Activated naive CD4-positive, alpha-beta T cell treated with anti-CD3 and anti-CD28 coated beads for 36 hours (primary cell): Measurements from ENCODE around the gene DLG4. TPM values are rescaled to one million over a fixed set of nuclear protein-coding genes. Genes with fewer than 3 reads are reported as not detected.
A peak's percentile ranks its signal among the peaks of the same experiment; 100 is the strongest.

ENCODE experiments used
- CTCF ChIA-PET: fragments of 350-600 bp; sonication (Branson Sonifier 250); formaldehyde crosslinking; loops from one replicate; lab custom pipeline; 2021; ENCODE audit warnings: antibody characterized with exemption; lab: Charles Lee
- DNase-seq: peaks from one replicate; pipeline ENCODE4 v3.0.0-alpha.2; 2020
- H3K27ac Mint-ChIP-seq: one replicate; pipeline ENCODE4 v1.8.0; 2021; ENCODE audit warnings: mild to moderate bottlenecking, mixed read lengths
- H3K27me3 Mint-ChIP-seq: one replicate; pipeline ENCODE4 v1.8.0; 2021; ENCODE audit warnings: low read depth, mixed read lengths
- H3K36me3 Mint-ChIP-seq: one replicate; pipeline ENCODE4 v1.8.0; 2021; ENCODE audit warnings: low read depth, mixed read lengths
- H3K4me1 Mint-ChIP-seq: one replicate; pipeline ENCODE4 v1.8.0; 2021; ENCODE audit warnings: low read depth, mixed read lengths
- H3K4me3 Mint-ChIP-seq: one replicate; pipeline ENCODE4 v1.8.0; 2021; ENCODE audit warnings: mild to moderate bottlenecking, moderate library complexity, mixed read lengths
- H3K9me3 Mint-ChIP-seq: one replicate; pipeline ENCODE4 v1.8.0; 2021; ENCODE audit warnings: mixed read lengths
- intact Hi-C: fragments of 100-400 bp; cut with micrococcal nuclease; formaldehyde crosslinking; loops from one replicate; pipeline ENCODE4 v1.15.1; 2023
- microRNA-seq: library from miRNA; unstranded; fragments of <30 nt; microRNA quantifications from one replicate; pipeline ENCODE4 v1.2.0, GENCODE V29; 2022; ENCODE audit warnings: borderline microRNAs expressed, borderline replicate concordance
- total RNA-seq, 2 experiments: library from RNA; stranded (reverse); gene quantifications; one replicate each; pipeline ENCODE4 v1.2.3, GENCODE V29; 2021

DLG4 gene
- total RNA-seq, 2 experiments from 2014 or later: 13.6 to 13.8 TPM

GRCh38 chr17:7156342-7156940 is 63.2 kb downstream of the DLG4 start:
- no peaks in the 10 kb centered on the region for H3K4me1 Mint-ChIP-seq
- intact Hi-C loops: no loop called here
- no peaks in the 10 kb centered on the region for H3K36me3 Mint-ChIP-seq
- DNase-seq: no peak
- peaks cover 2% of the 10 kb centered on the region for H3K27me3 Mint-ChIP-seq
- CTCF ChIA-PET: no interaction called here
- H3K27ac Mint-ChIP-seq: no peak overlapping the region
- H3K4me3 Mint-ChIP-seq: no peak overlapping the region
- H3K9me3 Mint-ChIP-seq: no peaks in the 10 kb centered on the region

GRCh38 chr17:7147772-7148171 is 71.9 kb downstream of the DLG4 start:
- Mint-ChIP-seq H3K36me3 (no peaks in the 10 kb centered on the region), H3K4me3 (no peak overlapping the region), H3K9me3 (no peaks in the 10 kb centered on the region), H3K27me3 (peaks cover 2% of the 10 kb centered on the region), H3K4me1 (no peaks in the 10 kb centered on the region), H3K27ac (no peak overlapping the region)
- CTCF ChIA-PET: interaction anchor here (1.0 to 1.5 kb wide), 2 partner anchors 11 to 17 kb away, joined by 4 read pairs; no protein-coding TSS in a partner anchor
- DNase-seq: peak; percentile 9
- intact Hi-C loops: no loop called here

- no peak for DNase-seq
- no peaks in the 10 kb centered on the region for H3K36me3 Mint-ChIP-seq
- CTCF ChIA-PET: interaction anchor here (0.6 to 1.9 kb wide), 2 partner anchors 9 to 95 kb away, joined by 4 to 10 read pairs; no protein-coding TSS in a partner anchor
- intact Hi-C loops: no loop called here
- no peak overlapping the region for H3K4me3 Mint-ChIP-seq
- no peak overlapping the region for H3K27ac Mint-ChIP-seq
- no peaks in the 10 kb centered on the region for H3K9me3 Mint-ChIP-seq
- H3K4me1 Mint-ChIP-seq: no peaks in the 10 kb centered on the region
- H3K27me3 Mint-ChIP-seq: no peaks in the 10 kb centered on the region
Observed at GRCh38 chr17:7146115-7146514, 73.5 kb downstream of the DLG4 start.

GRCh38 chr17:7144213-7144612 is 75.4 kb downstream of the DLG4 start:
- Mint-ChIP-seq H3K4me1 (no peaks in the 10 kb centered on the region), H3K27me3 (no peaks in the 10 kb centered on the region), H3K27ac (no peak overlapping the region), H3K36me3 (no peaks in the 10 kb centered on the region), H3K9me3 (no peaks in the 10 kb centered on the region), H3K4me3 (no peak overlapping the region)
- CTCF ChIA-PET: interaction anchor here (1.0 kb wide), 1 partner anchor 99 kb away, joined by 4 read pairs; no protein-coding TSS in a partner anchor
- DNase-seq: no peak
- intact Hi-C loops: no loop called here

- no peak for DNase-seq
- CTCF ChIA-PET: interaction anchor here (0.7 to 1.6 kb wide), 4 partner anchors 9 to 96 kb away, joined by 3 to 5 read pairs (median 4); no protein-coding TSS in a partner anchor
- intact Hi-C loops: no loop called here
- Mint-ChIP-seq H3K36me3 (no peaks in the 10 kb centered on the region), H3K4me1 (no peaks in the 10 kb centered on the region), H3K27me3 (no peaks in the 10 kb centered on the region), H3K27ac (no peak overlapping the region), H3K9me3 (no peaks in the 10 kb centered on the region), H3K4me3 (no peak overlapping the region)
Observed at GRCh38 chr17:7141824-7142223, 77.8 kb downstream of the DLG4 start.

- H3K36me3 Mint-ChIP-seq: no peaks in the 10 kb centered on the region
- peaks cover 3% of the 10 kb centered on the region for H3K4me1 Mint-ChIP-seq
- intact Hi-C loops: no loop called here
- H3K9me3 Mint-ChIP-seq: no peaks in the 10 kb centered on the region
- H3K27me3 Mint-ChIP-seq: no peaks in the 10 kb centered on the region
- no peak overlapping the region for H3K27ac Mint-ChIP-seq
- H3K4me3 Mint-ChIP-seq: no peak overlapping the region
- CTCF ChIA-PET: interaction anchor here (0.9 to 2.0 kb wide), 4 partner anchors 39 to 96 kb away, joined by 4 to 7 read pairs (median 5); partner anchors contain the start of gene SLC16A11
- no peak for DNase-seq
Observed at GRCh38 chr17:7139400-7139799, 80.2 kb downstream of the DLG4 start.

- intact Hi-C loops: no loop called here
Observed at GRCh38 chr17:7138800-7139381, 80.7 kb downstream of the DLG4 start.

GRCh38 chr17:7137171-7137943 is 82.3 kb downstream of the DLG4 start:
- no peaks in the 10 kb centered on the region for H3K9me3 Mint-ChIP-seq
- H3K4me1 Mint-ChIP-seq: peaks cover 17% of the 10 kb centered on the region
- H3K27ac Mint-ChIP-seq: no peak overlapping the region
- H3K4me3 Mint-ChIP-seq: no peak overlapping the region
- DNase-seq: no peak
- H3K36me3 Mint-ChIP-seq: no peaks in the 10 kb centered on the region
- H3K27me3 Mint-ChIP-seq: no peaks in the 10 kb centered on the region
- CTCF ChIA-PET: interaction anchor here (0.7 to 7.8 kb wide), 15 partner anchors 8 to 294 kb away, joined by 3 to 238 read pairs (median 7); partner anchors contain the start of gene SLC16A11
- intact Hi-C loops: loop anchor here (2.0 kb wide), 1 partner anchor 225 kb away; no protein-coding TSS in a partner anchor

More at GRCh38 chr17:7138800-7139381, 80.7 kb downstream of the DLG4 start:
- CTCF ChIA-PET: interaction anchor here (0.9 to 7.8 kb wide), 3 partner anchors 39 to 93 kb away, joined by 5 to 238 read pairs (median 7); partner anchors contain the start of gene SLC16A11
- Mint-ChIP-seq H3K4me1 (peaks cover 4% of the 10 kb centered on the region), H3K36me3 (no peaks in the 10 kb centered on the region), H3K4me3 (no peak overlapping the region), H3K27me3 (no peaks in the 10 kb centered on the region), H3K9me3 (no peaks in the 10 kb centered on the region), H3K27ac (no peak overlapping the region)
- no peak for DNase-seq

Small RNA genes lying within 50 kb of the gene (microRNA-seq; reads per million reads assigned to microRNA genes)
- gene MIR324: 3,303 reads per million, percentile 92 among the genes with 10 or more reads in this experiment

Other genes starting within 250 kb of the DLG4 start
- not detected for gene ALOX12, start 223.8 kb downstream of the DLG4 start, total RNA-seq
- gene RNASEK, start 207.2 kb downstream of the DLG4 start, total RNA-seq: 100 to 1,000 TPM; 120 to 130 TPM
- under 1 TPM; 0.62 to 0.74 TPM for gene BCL6B, start 196.8 kb downstream of the DLG4 start, total RNA-seq
- 1 to 10 TPM; 4.1 to 5.3 TPM for gene SLC16A13, start 183.8 kb downstream of the DLG4 start, total RNA-seq
- gene SLC16A11, start 175.7 kb downstream of the DLG4 start, total RNA-seq: under 1 TPM; 0.30 to 0.64 TPM
- not detected for gene CLEC10A, start 139.6 kb downstream of the DLG4 start, total RNA-seq
- not detected for gene ASGR2, start 105.0 kb downstream of the DLG4 start, total RNA-seq
- gene ASGR1, start 40.5 kb downstream of the DLG4 start, total RNA-seq: 1 to 10 TPM in 1 of 2 experiments, under 1 TPM in 1; 0.64 to 1.5 TPM
- 100 to 1,000 TPM; 263 to 267 TPM for gene ACADVL, start 102 bp upstream of the DLG4 start, total RNA-seq
- 10 to 100 TPM; 26.7 to 29.4 TPM for gene DVL2, start 14.7 kb upstream of the DLG4 start, total RNA-seq
- gene PHF23, start 19.6 kb upstream of the DLG4 start, total RNA-seq: 10 to 100 TPM in 1 of 2 experiments, 1 to 10 TPM in 1; 8.4 to 10.0 TPM
- 100 to 1,000 TPM; 137 to 152 TPM for gene GABARAP, start 22.6 kb upstream of the DLG4 start, total RNA-seq
- 100 to 1,000 TPM; 147 to 152 TPM for gene CTDNEP1, start 31.9 kb upstream of the DLG4 start, total RNA-seq
- 10 to 100 TPM; 52.4 to 53.5 TPM for gene ELP5, start 32.4 kb upstream of the DLG4 start, total RNA-seq
- under 1 TPM in 1 of 2 experiments, not detected in 1; 0.40 TPM for gene CLDN7, start 42.6 kb upstream of the DLG4 start, total RNA-seq
- gene SLC2A4, start 61.9 kb upstream of the DLG4 start, total RNA-seq: under 1 TPM; 0.19 to 0.37 TPM
- under 1 TPM; 0.45 to 0.52 TPM for gene YBX2, start 74.8 kb upstream of the DLG4 start, total RNA-seq
- gene EIF5A, start 87.8 kb upstream of the DLG4 start, total RNA-seq: 100 to 1,000 TPM; 757 to 792 TPM
- 10 to 100 TPM; 28.2 to 32.2 TPM for gene GPS2, start 95.5 kb upstream of the DLG4 start, total RNA-seq
- 10 to 100 TPM; 21.9 to 22.5 TPM for gene NEURL4, start 109.5 kb upstream of the DLG4 start, total RNA-seq
- gene ACAP1, start 116.7 kb upstream of the DLG4 start, total RNA-seq: 100 to 1,000 TPM; 309 to 320 TPM
- gene KCTD11, start 132.3 kb upstream of the DLG4 start, total RNA-seq: under 1 TPM; 0.41 to 0.47 TPM
- gene TMEM95, start 135.3 kb upstream of the DLG4 start, total RNA-seq: not detected
- 1 to 10 TPM; 4.0 to 4.8 TPM for gene TNK1, start 161.3 kb upstream of the DLG4 start, total RNA-seq
- gene PLSCR3, start 174.7 kb upstream of the DLG4 start, total RNA-seq: 10 to 100 TPM; 58.6 to 59.4 TPM
- 10 to 100 TPM; 65.6 to 66.3 TPM for gene TMEM256, start 184.3 kb upstream of the DLG4 start, total RNA-seq
- gene NLGN2, start 188.0 kb upstream of the DLG4 start, total RNA-seq: 1 to 10 TPM; 7.7 to 8.9 TPM
- not detected for gene SPEM1, start 200.5 kb upstream of the DLG4 start, total RNA-seq
- gene SPEM2, start 205.8 kb upstream of the DLG4 start, total RNA-seq: not detected
- not detected for gene SPEM3, start 209.0 kb upstream of the DLG4 start, total RNA-seq
- 1 to 10 TPM; 3.3 to 3.5 TPM for gene TMEM102, start 215.6 kb upstream of the DLG4 start, total RNA-seq
- 1 to 10 TPM; 1.3 to 1.6 TPM for gene FGF11, start 219.7 kb upstream of the DLG4 start, total RNA-seq
- 1 to 10 TPM; 5.1 to 5.9 TPM for gene CHRNB1, start 225.2 kb upstream of the DLG4 start, total RNA-seq